Kidney (tissue), 14 donors: ENCODE results near the gene IFNB1. TPM values are rescaled to one million over a fixed set of nuclear protein-coding genes. Genes with fewer than 3 reads are reported as not detected.

Experiments used
- DNase-seq, 5 donors: peaks; one replicate each; pipeline ENCODE4 v3.0.0-alpha.2; 2013 to 2020
- FAIRE-seq: peaks from 2 replicates; lab custom pipeline; 2012; peaks lifted over from hg19 to GRCh38; lab: Jason Lieb, UNC
- H3K27ac ChIP-seq, 2 donors: one replicate each; pipeline ENCODE4 v1.7.0; 2013; ENCODE audit warnings: low read depth in 2 of 2, low read length in 2 of 2, inconsistent platforms in 1 of 2
- H3K27me3 ChIP-seq: one replicate; pipeline ENCODE4 v1.7.1; 2013; ENCODE audit warnings: low read length, inconsistent platforms; ENCODE audit not compliant: control insufficient read depth, insufficient read depth
- H3K36me3 ChIP-seq, 3 donors: one replicate each; pipeline versions ENCODE4 v1.7.0 to v1.7.1; 2013; ENCODE audit warnings: low read length in 3 of 3, control low read depth in 1 of 3, inconsistent platforms in 1 of 3; ENCODE audit not compliant: insufficient read depth in 3 of 3, control insufficient read depth in 2 of 3
- H3K4me1 ChIP-seq, 3 donors: one replicate each; pipeline versions ENCODE4 v1.7.0 to v1.7.1; 2013; ENCODE audit warnings: low read length in 3 of 3, inconsistent platforms in 1 of 3, low read depth in 1 of 3; ENCODE audit not compliant: control insufficient read depth in 2 of 3, insufficient read depth in 2 of 3
- H3K4me3 ChIP-seq, 3 donors: one replicate each; pipeline versions ENCODE4 v1.7.0 to v1.8.1; 2013; ENCODE audit warnings: low read length in 3 of 3, control low read depth in 1 of 3, inconsistent platforms in 1 of 3
- H3K9ac ChIP-seq, 3 donors: one replicate each; pipeline versions ENCODE4 v1.7.0 to v1.7.1; 2013; ENCODE audit warnings: low read length in 3 of 3, control low read depth in 1 of 3, inconsistent platforms in 1 of 3
- H3K9me3 ChIP-seq, 3 donors: one replicate each; pipeline versions ENCODE4 v1.7.0 to v1.7.1; 2013; ENCODE audit warnings: low read length in 3 of 3, control low read depth in 1 of 3, inconsistent platforms in 1 of 3; ENCODE audit not compliant: control insufficient read depth in 2 of 3, insufficient read depth in 1 of 3
- intact Hi-C: fragments of 100-400 bp; cut with DNase I; formaldehyde crosslinking; loops from one replicate; pipeline ENCODE4 v1.11.1; 2022
- polyA plus RNA-seq: library from polyadenylated mRNA; stranded (reverse); fragments of 350-450 nt; fragmentation: Illumina TruSeq; extraction: RNeasy Lipid Tissue Mini Kit (QIAGEN cat#74804); gene quantifications from one replicate; pipeline ENCODE4 v1.2.3, GENCODE V29; 2014; ENCODE audit warnings: low read depth, low replicate concordance; ENCODE audit not compliant: insufficient read depth
- total RNA-seq: library from RNA; stranded (reverse); fragmentation: NEBNext Ultra II Directional; extraction: Animal tissue kit (Norgen Biotek cat#: 25700); gene quantifications from one replicate; pipeline ENCODE4 v1.2.1, GENCODE V29; 2021
- TF ChIP-seq, protein P1 (sequence below): IDR thresholded peaks from 3 replicates; pipeline ENCODE4 v1.5.1; 2012; ENCODE audit warnings: mild to moderate bottlenecking, moderate library complexity, borderline replicate concordance; ENCODE audit not compliant: insufficient read depth; ENCODE audit errors: extremely low read depth
- donor health status: control.
- donor health status: control.
- donor health status: control.
- donor health status: control.
- donor health status: control.
- donor health status: DM: yes; HTN: yes; CAD: no.
- donor health status: Normal renal cell carcinoma (clear cell type).

Gene IFNB1
- total and polyA plus RNA-seq, 2 donors from 2014 or later = not detected

DNA sequence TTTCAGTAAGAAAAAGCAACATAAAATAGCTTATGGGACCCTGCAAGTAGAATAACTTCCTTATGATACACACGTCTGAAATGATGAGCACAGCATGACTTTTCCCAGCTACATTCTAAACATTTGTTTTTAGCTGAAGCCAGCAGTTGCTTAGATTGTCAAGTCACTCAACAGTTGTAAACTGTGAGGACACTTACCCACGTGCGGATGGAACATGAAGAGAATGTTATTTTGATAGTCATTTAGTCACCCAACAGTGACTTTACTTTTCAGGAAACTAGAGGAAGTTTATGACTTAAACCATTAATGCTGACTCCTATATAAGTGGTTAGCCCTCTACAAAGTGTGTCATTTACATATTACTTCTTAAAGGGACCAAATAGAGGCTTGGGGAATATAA lies 49.3 kb downstream of the IFNB1 start:
- Histone ChIP-seq H3K27me3 (no peaks in the 10 kb centered on the region), H3K36me3 (no peaks in the 10 kb centered on the region), H3K27ac (no peak overlapping the region), H3K4me1 (peaks cover 0 to 2% (median 0%) of the 10 kb centered on the region in 3 donors), H3K9me3 (no peaks in the 10 kb centered on the region), H3K9ac (no peak overlapping the region), H3K4me3 (no peak overlapping the region)
- intact Hi-C loops = no loop called here
- TF ChIP-seq, protein P1, sequence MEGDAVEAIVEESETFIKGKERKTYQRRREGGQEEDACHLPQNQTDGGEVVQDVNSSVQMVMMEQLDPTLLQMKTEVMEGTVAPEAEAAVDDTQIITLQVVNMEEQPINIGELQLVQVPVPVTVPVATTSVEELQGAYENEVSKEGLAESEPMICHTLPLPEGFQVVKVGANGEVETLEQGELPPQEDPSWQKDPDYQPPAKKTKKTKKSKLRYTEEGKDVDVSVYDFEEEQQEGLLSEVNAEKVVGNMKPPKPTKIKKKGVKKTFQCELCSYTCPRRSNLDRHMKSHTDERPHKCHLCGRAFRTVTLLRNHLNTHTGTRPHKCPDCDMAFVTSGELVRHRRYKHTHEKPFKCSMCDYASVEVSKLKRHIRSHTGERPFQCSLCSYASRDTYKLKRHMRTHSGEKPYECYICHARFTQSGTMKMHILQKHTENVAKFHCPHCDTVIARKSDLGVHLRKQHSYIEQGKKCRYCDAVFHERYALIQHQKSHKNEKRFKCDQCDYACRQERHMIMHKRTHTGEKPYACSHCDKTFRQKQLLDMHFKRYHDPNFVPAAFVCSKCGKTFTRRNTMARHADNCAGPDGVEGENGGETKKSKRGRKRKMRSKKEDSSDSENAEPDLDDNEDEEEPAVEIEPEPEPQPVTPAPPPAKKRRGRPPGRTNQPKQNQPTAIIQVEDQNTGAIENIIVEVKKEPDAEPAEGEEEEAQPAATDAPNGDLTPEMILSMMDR = no peak
- no peak for FAIRE-seq
- DNase-seq = no peak

- no peak for DNase-seq
These were observed 50.4 kb downstream of the IFNB1 start for GRCh38 chr9:21027295-21027694.

More at GRCh38 chr9:21027295-21027694, 50.4 kb downstream of the IFNB1 start:
- H3K9ac ChIP-seq = no peak overlapping the region
- no peak overlapping the region for H3K4me3 ChIP-seq
- intact Hi-C loops = no loop called here
- H3K9me3 ChIP-seq = no peaks in the 10 kb centered on the region
- H3K4me1 ChIP-seq = peaks cover 0 to 2% (median 0%) of the 10 kb centered on the region in 3 donors
- TF ChIP-seq, protein P1 = no peak
- no peaks in the 10 kb centered on the region for H3K36me3 ChIP-seq
- no peak overlapping the region for H3K27ac ChIP-seq
- no peak for FAIRE-seq
- H3K27me3 ChIP-seq = no peaks in the 10 kb centered on the region

Other genes with a start within 250 kb of the IFNB1 start
- 2.9 TPM for gene HACD4, start 46.3 kb downstream of the IFNB1 start, total RNA-seq
- gene HACD4, start 46.3 kb downstream of the IFNB1 start, polyA plus RNA-seq = 1.3 TPM
- not detected for gene IFNW1, start 63.9 kb upstream of the IFNB1 start, total RNA-seq
- not detected for gene IFNW1, start 63.9 kb upstream of the IFNB1 start, polyA plus RNA-seq
- not detected for gene IFNA21, start 88.7 kb upstream of the IFNB1 start, total RNA-seq
- gene IFNA21, start 88.7 kb upstream of the IFNB1 start, polyA plus RNA-seq = not detected
- gene IFNA4, start 109.6 kb upstream of the IFNB1 start, total RNA-seq = not detected
- not detected for gene IFNA4, start 109.6 kb upstream of the IFNB1 start, polyA plus RNA-seq
- not detected for gene IFNA7, start 124.3 kb upstream of the IFNB1 start, total RNA-seq
- not detected for gene IFNA7, start 124.3 kb upstream of the IFNB1 start, polyA plus RNA-seq
- not detected for gene IFNA10, start 129.2 kb upstream of the IFNB1 start, total RNA-seq
- not detected for gene IFNA10, start 129.2 kb upstream of the IFNB1 start, polyA plus RNA-seq
- not detected for gene IFNA16, start 139.4 kb upstream of the IFNB1 start, total RNA-seq
- gene IFNA16, start 139.4 kb upstream of the IFNB1 start, polyA plus RNA-seq = not detected
- not detected for gene IFNA17, start 150.3 kb upstream of the IFNB1 start, total RNA-seq
- not detected for gene IFNA17, start 150.3 kb upstream of the IFNB1 start, polyA plus RNA-seq
- not detected for gene IFNA14, start 162.1 kb upstream of the IFNB1 start, total RNA-seq
- gene IFNA14, start 162.1 kb upstream of the IFNB1 start, polyA plus RNA-seq = not detected
- gene IFNA5, start 227.4 kb upstream of the IFNB1 start, total RNA-seq = not detected
- gene IFNA5, start 227.4 kb upstream of the IFNB1 start, polyA plus RNA-seq = not detected